SU-DHL-6 (cell line): ENCODE measurements around the gene VWA8.

Experiments used
- EZH2phosphoT487 ChIP-seq: fragments of 200-600 bp; sonication (generic), shearing (Covaris generic); conservative IDR thresholded peaks from 2 replicates; pipeline ENCODE4 v1.6.1; 2018; ENCODE audit warnings: mild to moderate bottlenecking, antibody characterized with exemption, low read length, moderate library complexity, mixed read lengths
- TF ChIP-seq, protein P1 (sequence below): fragments of 200-600 bp; sonication (generic); IDR thresholded peaks from one replicate; pipeline ENCODE4 v1.5.1; 2017; ENCODE audit warnings: antibody characterized with exemption, mild to moderate bottlenecking, low read length, moderate library complexity; ENCODE audit not compliant: insufficient read depth, poor library complexity, severe bottlenecking

DNA sequence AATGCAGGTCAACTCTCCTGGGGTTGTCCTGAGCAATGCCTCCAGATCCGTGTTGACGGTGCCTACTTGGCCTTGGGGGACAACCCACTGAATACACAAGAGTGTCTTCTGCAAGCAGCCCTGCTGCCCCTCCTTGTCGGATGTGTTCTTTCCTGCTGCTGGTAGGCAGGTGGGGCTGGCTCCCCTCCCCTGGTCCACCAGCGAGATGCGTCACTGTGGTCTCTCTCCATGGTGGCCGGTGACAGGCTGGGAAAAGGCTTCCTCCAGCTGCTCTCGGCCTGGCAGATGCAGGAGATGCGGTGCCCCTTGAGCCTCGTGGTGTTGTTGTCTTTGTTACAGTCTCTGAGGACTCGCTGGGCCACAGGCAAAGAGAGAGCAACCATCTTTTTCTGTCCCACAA lies 418.6 kb downstream of the VWA8 start:
- TF ChIP-seq, protein P1, sequence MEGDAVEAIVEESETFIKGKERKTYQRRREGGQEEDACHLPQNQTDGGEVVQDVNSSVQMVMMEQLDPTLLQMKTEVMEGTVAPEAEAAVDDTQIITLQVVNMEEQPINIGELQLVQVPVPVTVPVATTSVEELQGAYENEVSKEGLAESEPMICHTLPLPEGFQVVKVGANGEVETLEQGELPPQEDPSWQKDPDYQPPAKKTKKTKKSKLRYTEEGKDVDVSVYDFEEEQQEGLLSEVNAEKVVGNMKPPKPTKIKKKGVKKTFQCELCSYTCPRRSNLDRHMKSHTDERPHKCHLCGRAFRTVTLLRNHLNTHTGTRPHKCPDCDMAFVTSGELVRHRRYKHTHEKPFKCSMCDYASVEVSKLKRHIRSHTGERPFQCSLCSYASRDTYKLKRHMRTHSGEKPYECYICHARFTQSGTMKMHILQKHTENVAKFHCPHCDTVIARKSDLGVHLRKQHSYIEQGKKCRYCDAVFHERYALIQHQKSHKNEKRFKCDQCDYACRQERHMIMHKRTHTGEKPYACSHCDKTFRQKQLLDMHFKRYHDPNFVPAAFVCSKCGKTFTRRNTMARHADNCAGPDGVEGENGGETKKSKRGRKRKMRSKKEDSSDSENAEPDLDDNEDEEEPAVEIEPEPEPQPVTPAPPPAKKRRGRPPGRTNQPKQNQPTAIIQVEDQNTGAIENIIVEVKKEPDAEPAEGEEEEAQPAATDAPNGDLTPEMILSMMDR, result no peak
- no peak for TF ChIP-seq EZH2phosphoT487
